Hematopoietic multipotent progenitor cell treated with erythropoietin and hydrocortisone succinate and interleukin-3 and kit ligand, for 15 days (in vitro differentiated cells): Measurements from ENCODE around the gene SKA1.
"Not testable (repeated sequence)": the region's sequence is repeated elsewhere in the genome, so short reads cannot be mapped to it uniquely, and the experiment has no call there.

Source experiments
- DNase-seq: peaks from one replicate; pipeline ENCODE4 v3.0.0-alpha.2; 2015; ENCODE audit warnings: low spot score

The SKA1 gene

DNA sequence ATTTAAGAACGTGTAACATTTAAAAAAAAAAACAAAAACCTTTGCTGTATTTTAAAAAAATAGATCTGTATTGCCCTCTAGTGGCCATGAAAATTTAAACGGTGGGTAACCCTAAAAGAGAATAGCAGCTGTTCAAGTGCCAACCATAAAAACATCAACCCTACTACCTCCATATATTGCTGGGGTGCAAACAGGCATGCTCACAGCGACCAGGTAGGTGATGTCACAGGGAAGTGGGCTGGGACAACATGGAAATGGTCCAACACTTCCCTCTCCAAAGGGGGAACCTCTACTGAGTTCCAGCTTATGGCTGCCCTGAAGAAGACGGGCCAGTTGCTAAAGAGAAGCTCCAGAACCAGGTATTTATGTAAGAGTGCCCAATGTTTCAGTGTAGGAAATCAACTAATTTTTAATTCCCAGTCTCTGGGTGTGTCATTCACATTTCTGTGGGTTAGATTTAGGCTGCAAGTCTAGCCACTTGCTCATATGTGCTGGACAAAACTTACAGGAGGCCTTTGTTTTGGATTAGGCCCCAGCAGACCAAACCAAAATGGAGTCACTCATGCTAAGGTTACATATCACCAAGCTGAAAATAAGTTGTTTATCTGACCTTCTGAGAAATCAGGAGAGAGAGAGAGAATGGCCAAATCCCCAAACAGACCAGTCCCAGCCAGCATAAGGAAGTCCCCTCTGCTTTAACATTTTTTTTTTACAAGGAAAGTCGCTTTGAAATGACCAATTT lies 54.5 kb downstream of the SKA1 start:
- peak; percentile 53 for DNase-seq

DNA sequence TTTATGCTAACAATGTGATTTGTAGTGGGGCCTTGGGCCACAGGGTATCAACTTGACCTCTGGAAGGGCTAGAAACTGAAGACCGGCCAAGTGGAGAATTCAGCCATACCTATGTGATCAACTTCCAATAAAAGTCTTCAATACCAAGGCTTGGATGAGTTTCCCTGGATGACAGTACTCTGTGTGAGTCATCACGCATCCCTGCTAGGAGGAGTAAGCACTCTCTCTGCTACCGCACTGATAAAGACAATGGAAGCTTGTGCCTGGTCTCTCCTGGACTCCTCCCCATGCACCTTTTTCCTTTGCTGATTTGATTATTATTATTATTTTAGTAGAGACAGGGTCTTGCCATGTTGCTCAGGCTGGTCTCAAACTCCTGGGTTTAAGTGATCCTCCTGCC lies 58.1 kb downstream of the SKA1 start:
- no peak for DNase-seq

DNA sequence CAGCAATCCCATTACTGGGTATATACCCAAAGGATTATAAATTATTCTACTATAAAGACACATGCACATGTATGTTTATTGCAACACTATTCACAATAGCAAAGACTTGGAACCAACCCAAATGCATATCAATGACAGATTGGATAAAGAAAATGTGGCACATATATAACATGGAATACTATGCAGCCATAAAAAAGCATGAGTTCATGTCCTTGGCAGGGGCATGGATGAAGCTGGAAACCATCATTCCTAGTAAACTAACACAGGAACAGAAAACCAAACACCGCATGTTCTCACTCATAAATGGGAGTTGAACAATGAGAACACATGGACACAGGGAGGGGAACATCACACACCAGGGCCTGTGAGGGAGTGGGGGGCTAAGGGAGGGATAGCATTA lies 61.9 kb downstream of the SKA1 start:
- DNase-seq: not testable (repeated sequence)

DNA sequence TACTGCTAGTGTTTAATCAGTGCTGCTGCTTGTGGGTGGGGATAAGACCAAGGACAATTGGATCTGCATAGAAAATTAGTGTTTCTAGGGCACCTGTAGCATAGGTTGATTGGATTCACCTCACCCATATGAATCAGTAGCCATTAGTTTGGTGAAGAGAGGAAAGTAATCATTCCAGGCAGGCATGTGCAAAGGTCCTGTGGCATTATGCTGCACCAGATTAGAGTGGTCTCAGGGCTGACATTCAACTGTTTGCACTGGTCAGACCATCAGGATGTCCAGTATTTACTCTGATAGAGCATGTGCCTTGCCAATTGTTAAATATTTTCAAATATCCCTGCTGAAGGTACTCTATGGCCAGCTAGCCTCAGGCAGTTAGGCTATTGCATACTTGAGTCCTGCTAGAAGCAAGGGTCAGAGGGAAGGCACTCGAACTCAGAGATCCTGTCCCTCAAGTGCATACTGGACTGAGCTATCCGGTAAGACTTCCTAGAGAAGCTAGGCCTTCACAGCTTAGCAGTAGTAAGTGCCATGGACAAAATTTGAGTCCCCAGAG lies 64.7 kb downstream of the SKA1 start:
- no peak for DNase-seq

DNA sequence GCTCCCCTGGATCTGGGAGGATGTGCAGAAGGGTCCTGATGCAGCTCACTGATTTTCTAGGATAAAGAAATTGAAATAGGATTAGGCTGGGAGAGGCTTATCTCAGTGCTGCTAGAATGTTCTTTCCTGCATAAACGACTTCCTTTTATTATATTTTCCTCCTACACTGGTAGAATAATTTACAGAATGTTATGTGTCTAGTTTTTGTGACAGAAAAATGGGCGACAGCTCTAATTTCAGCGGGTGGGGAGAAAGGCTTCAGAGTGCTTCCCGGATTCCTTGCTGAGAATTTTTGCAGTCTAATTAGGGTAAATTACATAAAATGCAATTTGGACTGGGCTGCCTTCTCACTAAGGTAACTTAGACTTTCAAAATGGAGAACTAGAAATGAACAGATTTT lies 66.2 kb downstream of the SKA1 start:
- DNase-seq: no peak

DNA sequence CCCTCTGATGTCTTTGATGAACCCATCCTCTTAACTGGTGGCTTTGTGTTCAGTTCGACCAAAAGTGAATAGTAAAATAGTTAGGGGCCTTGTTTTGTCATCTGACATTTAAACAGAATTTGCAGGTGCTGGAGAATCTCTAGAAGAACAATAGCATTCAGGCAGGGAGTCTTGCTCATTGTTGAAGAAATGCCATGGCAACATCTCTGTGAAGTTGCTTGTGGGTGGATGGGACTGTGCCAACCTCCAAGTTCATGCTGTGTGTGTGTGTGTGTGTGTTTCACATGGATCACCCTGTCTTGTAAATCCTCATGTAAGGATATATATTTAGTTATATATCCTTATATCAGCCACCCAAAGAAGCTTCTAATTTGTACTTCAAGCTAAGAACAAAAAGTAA lies 66.7 kb downstream of the SKA1 start:
- DNase-seq: no peak
